ENCODE results near the gene GCDH.

The GCDH gene

DNA sequence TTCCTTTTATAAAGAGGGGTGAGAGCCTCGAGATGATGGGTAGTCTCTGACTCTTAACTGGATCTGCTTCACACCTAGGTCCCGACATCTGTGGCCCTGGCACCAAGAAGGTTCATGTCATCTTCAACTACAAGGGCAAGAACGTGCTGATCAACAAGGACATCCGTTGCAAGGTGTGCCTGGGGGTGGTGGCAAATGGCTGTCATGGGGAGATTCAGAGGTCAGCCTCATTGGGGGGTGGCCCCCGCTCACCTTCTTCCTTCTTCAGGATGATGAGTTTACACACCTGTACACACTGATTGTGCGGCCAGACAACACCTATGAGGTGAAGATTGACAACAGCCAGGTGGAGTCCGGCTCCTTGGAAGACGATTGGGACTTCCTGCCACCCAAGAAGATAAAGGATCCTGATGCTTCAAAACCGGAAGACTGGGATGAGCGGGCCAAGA, 49.0 kb downstream of the GCDH start:
- no peaks in the 10 kb centered on the region for H3K9me3 ChIP-seq (ENCODE audit: control insufficient read depth in 2 of 2, low read length in 2 of 2)
- H3K4me3 ChIP-seq (ENCODE audit: low read length in 2 of 2) = peak overlapping the region; percentile 87 to 98
- peak overlapping the region; percentile 95 to 97 for H3K9ac ChIP-seq (ENCODE audit: low read depth in 1 of 2, low read length in 2 of 2)
- no peaks in the 10 kb centered on the region for H3K27me3 ChIP-seq (ENCODE audit: control insufficient read depth in 2 of 2, insufficient read depth in 2 of 2, low read length in 2 of 2)
- H3K4me1 ChIP-seq (ENCODE audit: control insufficient read depth in 2 of 2, insufficient read depth in 2 of 2, low read length in 2 of 2) = peaks cover 25 to 31% of the 10 kb centered on the region in 2 donors
- H3K36me3 ChIP-seq (ENCODE audit: control insufficient read depth in 2 of 2, insufficient read depth in 2 of 2, low read length in 2 of 2) = peaks cover 36 to 43% of the 10 kb centered on the region in 2 donors
- H3K27ac ChIP-seq (ENCODE audit: low read depth in 2 of 2, low read length in 2 of 2) = no peak overlapping the region

GRCh38 chr19:12940897-12941296, 49.9 kb downstream of the GCDH start:
- no peak overlapping the region for H3K27ac ChIP-seq (ENCODE audit: low read depth in 2 of 2, low read length in 2 of 2)
- no peaks in the 10 kb centered on the region for H3K27me3 ChIP-seq (ENCODE audit: control insufficient read depth in 2 of 2, insufficient read depth in 2 of 2, low read length in 2 of 2)
- no peak overlapping the region for H3K9ac ChIP-seq (ENCODE audit: low read depth in 1 of 2, low read length in 2 of 2)
- no peaks in the 10 kb centered on the region for H3K9me3 ChIP-seq (ENCODE audit: control insufficient read depth in 2 of 2, low read length in 2 of 2)
- peaks cover 25 to 31% of the 10 kb centered on the region in 2 donors for H3K4me1 ChIP-seq (ENCODE audit: control insufficient read depth in 2 of 2, insufficient read depth in 2 of 2, low read length in 2 of 2)
- H3K36me3 ChIP-seq (ENCODE audit: control insufficient read depth in 2 of 2, insufficient read depth in 2 of 2, low read length in 2 of 2) = peaks cover 36 to 43% of the 10 kb centered on the region in 2 donors
- H3K4me3 ChIP-seq (ENCODE audit: low read length in 2 of 2) = peak overlapping the region in 1 of 2 donors; percentile 98

DNA sequence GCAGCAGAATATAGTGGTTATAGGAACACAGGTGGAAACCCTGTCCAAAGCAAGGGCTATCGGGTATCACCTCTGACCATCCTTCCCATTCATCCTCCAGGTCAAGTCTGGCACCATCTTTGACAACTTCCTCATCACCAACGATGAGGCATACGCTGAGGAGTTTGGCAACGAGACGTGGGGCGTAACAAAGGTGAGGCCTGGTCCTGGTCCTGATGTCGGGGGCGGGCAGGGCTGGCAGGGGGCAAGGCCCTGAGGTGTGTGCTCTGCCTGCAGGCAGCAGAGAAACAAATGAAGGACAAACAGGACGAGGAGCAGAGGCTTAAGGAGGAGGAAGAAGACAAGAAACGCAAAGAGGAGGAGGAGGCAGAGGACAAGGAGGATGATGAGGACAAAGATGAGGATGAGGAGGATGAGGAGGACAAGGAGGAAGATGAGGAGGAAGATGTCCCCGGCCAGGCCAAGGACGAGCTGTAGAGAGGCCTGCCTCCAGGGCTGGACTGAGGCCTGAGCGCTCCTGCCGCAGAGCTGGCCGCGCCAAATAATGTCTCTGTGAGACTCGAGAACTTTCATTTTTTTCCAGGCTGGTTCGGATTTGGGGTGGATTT, 52.6 kb downstream of the GCDH start:
- H3K27ac ChIP-seq (ENCODE audit: low read depth in 2 of 2, low read length in 2 of 2) = no peak overlapping the region
- H3K9ac ChIP-seq (ENCODE audit: low read depth in 1 of 2, low read length in 2 of 2) = no peak overlapping the region
- H3K9me3 ChIP-seq (ENCODE audit: control insufficient read depth in 2 of 2, low read length in 2 of 2) = no peaks in the 10 kb centered on the region
- peaks cover 24 to 32% of the 10 kb centered on the region in 2 donors for H3K4me1 ChIP-seq (ENCODE audit: control insufficient read depth in 2 of 2, insufficient read depth in 2 of 2, low read length in 2 of 2)
- no peak overlapping the region for H3K4me3 ChIP-seq (ENCODE audit: low read length in 2 of 2)
- H3K27me3 ChIP-seq (ENCODE audit: control insufficient read depth in 2 of 2, insufficient read depth in 2 of 2, low read length in 2 of 2) = no peaks in the 10 kb centered on the region
- peaks cover 46 to 54% of the 10 kb centered on the region in 2 donors for H3K36me3 ChIP-seq (ENCODE audit: control insufficient read depth in 2 of 2, insufficient read depth in 2 of 2, low read length in 2 of 2)

GRCh38 chr19:12944104-12944674, 53.2 kb downstream of the GCDH start:
- Histone ChIP-seq H3K4me3 (ENCODE audit: low read length in 2 of 2) (no peak overlapping the region), H3K27ac (ENCODE audit: low read depth in 2 of 2, low read length in 2 of 2) (no peak overlapping the region), H3K36me3 (ENCODE audit: control insufficient read depth in 2 of 2, insufficient read depth in 2 of 2, low read length in 2 of 2) (peaks cover 52 to 60% of the 10 kb centered on the region in 2 donors)

GRCh38 chr19:12945479-12946091, 54.6 kb downstream of the GCDH start, which contains the start of gene RAD23A:
TSS of gene RAD23A (plus strand) at chr19:12945862. CDS start at chr19:12945949, 87 bp downstream.
- no peaks in the 10 kb centered on the region for H3K9me3 ChIP-seq (ENCODE audit: control insufficient read depth in 2 of 2, low read length in 2 of 2)
- H3K9ac ChIP-seq (ENCODE audit: low read depth in 1 of 2, low read length in 2 of 2) = peak within 1 kb of the TSS; percentile 76
- peaks cover 51 to 62% of the 10 kb centered on the region in 2 donors for H3K36me3 ChIP-seq (ENCODE audit: control insufficient read depth in 2 of 2, insufficient read depth in 2 of 2, low read length in 2 of 2)
- H3K27ac ChIP-seq (ENCODE audit: low read depth in 2 of 2, low read length in 2 of 2) = peak within 1 kb of the TSS; percentile 87 to 89
- H3K4me3 ChIP-seq (ENCODE audit: low read length in 2 of 2) = peak within 1 kb of the TSS; percentile 77 to 94
- peaks cover 8 to 20% of the 10 kb centered on the region in 2 donors for H3K4me1 ChIP-seq (ENCODE audit: control insufficient read depth in 2 of 2, insufficient read depth in 2 of 2, low read length in 2 of 2)
- H3K27me3 ChIP-seq (ENCODE audit: control insufficient read depth in 2 of 2, insufficient read depth in 2 of 2, low read length in 2 of 2) = no peaks in the 10 kb centered on the region

More at GRCh38 chr19:12944104-12944674, 53.2 kb downstream of the GCDH start:
- no peaks in the 10 kb centered on the region for H3K27me3 ChIP-seq (ENCODE audit: control insufficient read depth in 2 of 2, insufficient read depth in 2 of 2, low read length in 2 of 2)
- no peak overlapping the region for H3K9ac ChIP-seq (ENCODE audit: low read depth in 1 of 2, low read length in 2 of 2)
- no peaks in the 10 kb centered on the region for H3K9me3 ChIP-seq (ENCODE audit: control insufficient read depth in 2 of 2, low read length in 2 of 2)
- H3K4me1 ChIP-seq (ENCODE audit: control insufficient read depth in 2 of 2, insufficient read depth in 2 of 2, low read length in 2 of 2) = peaks cover 22 to 30% of the 10 kb centered on the region in 2 donors

GRCh38 chr19:12946092-12946721, 55.2 kb downstream of the GCDH start:
- peaks cover 50 to 62% of the 10 kb centered on the region in 2 donors for H3K36me3 ChIP-seq (ENCODE audit: control insufficient read depth in 2 of 2, insufficient read depth in 2 of 2, low read length in 2 of 2)
- peak overlapping the region; percentile 87 to 89 for H3K27ac ChIP-seq (ENCODE audit: low read depth in 2 of 2, low read length in 2 of 2)
- no peaks in the 10 kb centered on the region for H3K27me3 ChIP-seq (ENCODE audit: control insufficient read depth in 2 of 2, insufficient read depth in 2 of 2, low read length in 2 of 2)
- H3K9ac ChIP-seq (ENCODE audit: low read depth in 1 of 2, low read length in 2 of 2) = peak overlapping the region; percentile 76
- no peaks in the 10 kb centered on the region for H3K9me3 ChIP-seq (ENCODE audit: control insufficient read depth in 2 of 2, low read length in 2 of 2)
- H3K4me1 ChIP-seq (ENCODE audit: control insufficient read depth in 2 of 2, insufficient read depth in 2 of 2, low read length in 2 of 2) = peaks cover 7 to 15% of the 10 kb centered on the region in 2 donors
- H3K4me3 ChIP-seq (ENCODE audit: low read length in 2 of 2) = peak overlapping the region; percentile 77 to 94

DNA sequence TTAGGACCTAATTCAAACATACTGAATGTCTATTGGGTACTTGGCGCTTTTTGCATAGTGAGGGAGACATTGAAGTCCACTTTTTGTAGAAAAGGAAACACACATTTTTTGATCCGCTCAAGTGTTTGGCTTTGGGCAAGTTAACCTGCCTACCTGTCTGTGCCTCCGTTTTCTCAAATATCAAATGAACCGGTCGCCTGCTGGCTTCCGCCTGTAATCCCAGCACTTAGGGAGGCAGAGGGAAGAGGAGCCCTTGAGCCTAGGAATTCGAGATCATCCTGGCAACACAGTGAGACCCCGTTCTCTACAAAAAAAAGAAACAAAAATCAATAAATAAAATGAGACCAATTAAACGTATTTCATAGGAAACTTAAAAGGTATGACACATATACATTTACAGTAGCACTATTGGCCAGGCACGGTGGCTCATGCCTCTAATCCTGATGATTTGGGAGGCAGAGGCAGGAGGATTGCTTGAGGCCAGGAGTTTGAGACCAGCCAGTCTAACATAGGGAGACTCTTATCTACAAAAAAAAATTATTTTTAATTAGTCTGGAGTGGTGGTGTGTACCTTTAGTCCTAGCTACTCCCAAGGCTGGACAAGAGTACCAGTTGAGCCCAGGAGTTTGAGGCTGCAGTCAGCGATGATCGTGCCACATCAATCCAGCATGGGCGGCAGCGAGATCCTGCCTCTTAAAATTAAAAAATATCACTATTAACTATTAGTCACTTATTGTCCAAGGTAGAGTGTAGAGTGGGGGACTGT, 56.0 kb downstream of the GCDH start:
- Histone ChIP-seq H3K27ac (ENCODE audit: low read depth in 2 of 2, low read length in 2 of 2) (peak overlapping the region in 1 of 2 donors; percentile 87), H3K4me1 (ENCODE audit: control insufficient read depth in 2 of 2, insufficient read depth in 2 of 2, low read length in 2 of 2) (peaks cover 7 to 15% of the 10 kb centered on the region in 2 donors), H3K36me3 (ENCODE audit: control insufficient read depth in 2 of 2, insufficient read depth in 2 of 2, low read length in 2 of 2) (peaks cover 46 to 63% of the 10 kb centered on the region in 2 donors), H3K9ac (ENCODE audit: low read depth in 1 of 2, low read length in 2 of 2) (peak overlapping the region; percentile 76), H3K27me3 (ENCODE audit: control insufficient read depth in 2 of 2, insufficient read depth in 2 of 2, low read length in 2 of 2) (no peaks in the 10 kb centered on the region), H3K4me3 (ENCODE audit: low read length in 2 of 2) (peak overlapping the region; percentile 77 to 94), H3K9me3 (ENCODE audit: control insufficient read depth in 2 of 2, low read length in 2 of 2) (no peaks in the 10 kb centered on the region)

- Histone ChIP-seq H3K4me3 (ENCODE audit: low read length in 2 of 2) (no peak overlapping the region), H3K27me3 (ENCODE audit: control insufficient read depth in 2 of 2, insufficient read depth in 2 of 2, low read length in 2 of 2) (no peaks in the 10 kb centered on the region), H3K36me3 (ENCODE audit: control insufficient read depth in 2 of 2, insufficient read depth in 2 of 2, low read length in 2 of 2) (peaks cover 53 to 62% of the 10 kb centered on the region in 2 donors), H3K9ac (ENCODE audit: low read depth in 1 of 2, low read length in 2 of 2) (no peak overlapping the region), H3K4me1 (ENCODE audit: control insufficient read depth in 2 of 2, insufficient read depth in 2 of 2, low read length in 2 of 2) (peaks cover 8 to 15% of the 10 kb centered on the region in 2 donors), H3K27ac (ENCODE audit: low read depth in 2 of 2, low read length in 2 of 2) (no peak overlapping the region), H3K9me3 (ENCODE audit: control insufficient read depth in 2 of 2, low read length in 2 of 2) (no peaks in the 10 kb centered on the region)
Measured at GRCh38 chr19:12947702-12948611, 57.0 kb downstream of the GCDH start.

All from mucosa of rectum (tissue), 2 donors.